Fibroblast of lung (primary cell): Measurements from ENCODE around the gene TMEM51.
"Not testable (repeated sequence)": the region's sequence is repeated elsewhere in the genome, so short reads cannot be mapped to it uniquely, and the experiment has no call there.

ENCODE experiments used
- EZH2 ChIP-seq: IDR thresholded peaks from 2 replicates; pipeline ENCODE4 v1.5.1; 2012; ENCODE audit warnings: low read length, control low read depth, mild to moderate bottlenecking; ENCODE audit errors: missing control alignments
- TF ChIP-seq, protein P1 (sequence below), 2 donors: IDR thresholded peaks in 1 of 2; conservative IDR thresholded peaks in 1 of 2; 1 replicate in 1 of 2; 2 replicates in 1 of 2; pipeline ENCODE4 v1.5.1; 2011 to 2012; ENCODE audit warnings: low read length in 2 of 2, control low read depth in 1 of 2, inconsistent platforms in 1 of 2, low read depth in 1 of 2, mild to moderate bottlenecking in 1 of 2

DNA sequence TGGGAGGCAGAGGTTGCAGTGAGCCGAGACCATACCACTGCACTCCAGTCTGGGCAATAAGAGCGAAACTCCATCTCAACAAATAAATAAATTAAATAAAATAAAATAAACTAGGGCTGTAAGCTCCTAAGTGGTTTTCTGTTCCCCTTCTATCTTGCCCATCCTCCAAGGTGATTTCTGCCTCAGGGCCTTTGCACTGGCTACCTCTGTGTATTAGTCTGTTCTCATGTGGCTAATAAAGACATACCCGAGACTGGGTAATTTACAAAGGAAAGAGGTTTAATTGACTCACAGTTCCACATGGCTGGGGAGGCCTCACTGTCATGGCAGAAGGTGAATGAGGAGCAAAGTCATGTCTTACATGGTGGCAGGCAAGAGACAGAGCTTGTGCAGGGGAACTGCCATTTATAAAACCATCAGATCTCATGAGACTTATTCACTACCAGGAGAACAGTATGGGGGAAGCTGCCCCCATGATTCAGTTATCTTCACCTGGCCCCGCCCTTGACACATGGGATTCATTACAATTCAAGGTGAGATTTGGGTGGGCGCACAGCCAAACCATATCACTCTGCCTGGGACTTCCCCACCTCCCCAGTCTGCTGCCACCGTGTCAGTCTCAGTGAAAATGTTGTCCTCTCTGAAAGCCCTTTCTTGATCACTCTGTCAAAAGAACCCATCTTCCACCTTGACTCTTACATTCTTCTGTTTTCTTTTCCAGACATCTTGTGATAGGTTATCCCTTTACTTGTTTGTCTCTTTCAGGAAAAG is 22.0 kb downstream of the TMEM51 start:
- TF ChIP-seq, protein P1, sequence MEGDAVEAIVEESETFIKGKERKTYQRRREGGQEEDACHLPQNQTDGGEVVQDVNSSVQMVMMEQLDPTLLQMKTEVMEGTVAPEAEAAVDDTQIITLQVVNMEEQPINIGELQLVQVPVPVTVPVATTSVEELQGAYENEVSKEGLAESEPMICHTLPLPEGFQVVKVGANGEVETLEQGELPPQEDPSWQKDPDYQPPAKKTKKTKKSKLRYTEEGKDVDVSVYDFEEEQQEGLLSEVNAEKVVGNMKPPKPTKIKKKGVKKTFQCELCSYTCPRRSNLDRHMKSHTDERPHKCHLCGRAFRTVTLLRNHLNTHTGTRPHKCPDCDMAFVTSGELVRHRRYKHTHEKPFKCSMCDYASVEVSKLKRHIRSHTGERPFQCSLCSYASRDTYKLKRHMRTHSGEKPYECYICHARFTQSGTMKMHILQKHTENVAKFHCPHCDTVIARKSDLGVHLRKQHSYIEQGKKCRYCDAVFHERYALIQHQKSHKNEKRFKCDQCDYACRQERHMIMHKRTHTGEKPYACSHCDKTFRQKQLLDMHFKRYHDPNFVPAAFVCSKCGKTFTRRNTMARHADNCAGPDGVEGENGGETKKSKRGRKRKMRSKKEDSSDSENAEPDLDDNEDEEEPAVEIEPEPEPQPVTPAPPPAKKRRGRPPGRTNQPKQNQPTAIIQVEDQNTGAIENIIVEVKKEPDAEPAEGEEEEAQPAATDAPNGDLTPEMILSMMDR (conservative IDR thresholded peaks at IDR 0.05 in 1 of 2, IDR thresholded peaks at IDR 0.05 in 1 of 2; ENCODE audit: low read depth in 1 of 2, low read length in 2 of 2): not testable (repeated sequence)
- TF ChIP-seq EZH2: not testable (repeated sequence)
